ENCODE measurements around the gene MCTP2. TPM values are rescaled to one million over a fixed set of nuclear protein-coding genes. Genes with fewer than 3 reads are reported as not detected.

Gene MCTP2
- total and polyA plus RNA-seq, 10 donors: 5.6 to 205 (median 107) TPM

- H3K27me3 ChIP-seq (replicated peaks in 1 of 7): no peaks in the 10 kb centered on the region
- 25 to 49% (median 35%) methylated on average over 7 of the region's 7 CpGs for WGBS, 5 donors
- peaks cover 0 to 6% (median 0%) of the 10 kb centered on the region in 8 donors for H3K9me3 ChIP-seq
- no peaks in the 10 kb centered on the region for H3K36me3 ChIP-seq
- H3K4me1 ChIP-seq: peaks cover 0 to 68% (median 35%) of the 10 kb centered on the region in 6 donors
- TF ChIP-seq POLR2A (IDR thresholded peaks at IDR 0.05): peak in 1 of 3 donors; percentile 3
- TF ChIP-seq, protein P1, sequence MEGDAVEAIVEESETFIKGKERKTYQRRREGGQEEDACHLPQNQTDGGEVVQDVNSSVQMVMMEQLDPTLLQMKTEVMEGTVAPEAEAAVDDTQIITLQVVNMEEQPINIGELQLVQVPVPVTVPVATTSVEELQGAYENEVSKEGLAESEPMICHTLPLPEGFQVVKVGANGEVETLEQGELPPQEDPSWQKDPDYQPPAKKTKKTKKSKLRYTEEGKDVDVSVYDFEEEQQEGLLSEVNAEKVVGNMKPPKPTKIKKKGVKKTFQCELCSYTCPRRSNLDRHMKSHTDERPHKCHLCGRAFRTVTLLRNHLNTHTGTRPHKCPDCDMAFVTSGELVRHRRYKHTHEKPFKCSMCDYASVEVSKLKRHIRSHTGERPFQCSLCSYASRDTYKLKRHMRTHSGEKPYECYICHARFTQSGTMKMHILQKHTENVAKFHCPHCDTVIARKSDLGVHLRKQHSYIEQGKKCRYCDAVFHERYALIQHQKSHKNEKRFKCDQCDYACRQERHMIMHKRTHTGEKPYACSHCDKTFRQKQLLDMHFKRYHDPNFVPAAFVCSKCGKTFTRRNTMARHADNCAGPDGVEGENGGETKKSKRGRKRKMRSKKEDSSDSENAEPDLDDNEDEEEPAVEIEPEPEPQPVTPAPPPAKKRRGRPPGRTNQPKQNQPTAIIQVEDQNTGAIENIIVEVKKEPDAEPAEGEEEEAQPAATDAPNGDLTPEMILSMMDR (IDR thresholded peaks at IDR 0.05 in 8 of 11, conservative IDR thresholded peaks at IDR 0.05 in 3 of 11): no peak
- intact Hi-C loops (cut with DNase I; ENCODE audit: low total_unique reads): no loop called here
- no peak for DNase-seq
- H3K27ac ChIP-seq: peak overlapping the region in 6 of 8 donors; percentile 11 to 82 (median 62)
- H3K4me3 ChIP-seq: no peak overlapping the region
Measured at GRCh38 chr15:94272251-94272898, 41.0 kb downstream of the MCTP2 start.

GRCh38 chr15:94273826-94274225 lies 42.5 kb downstream of the MCTP2 start:
- no peaks in the 10 kb centered on the region for H3K27me3 ChIP-seq (replicated peaks in 1 of 7)
- intact Hi-C loops (cut with DNase I; ENCODE audit: low total_unique reads): no loop called here
- H3K9me3 ChIP-seq: peaks cover 0 to 6% (median 0%) of the 10 kb centered on the region in 8 donors
- 72 to 100% (median 91%) methylated on average over 1 of the region's 1 CpG for WGBS, 5 donors
- no peak overlapping the region for H3K4me3 ChIP-seq
- no peaks in the 10 kb centered on the region for H3K36me3 ChIP-seq
- TF ChIP-seq, protein P1 (IDR thresholded peaks at IDR 0.05 in 8 of 11, conservative IDR thresholded peaks at IDR 0.05 in 3 of 11): no peak
- TF ChIP-seq POLR2AphosphoS5 (IDR thresholded peaks at IDR 0.05): no peak
- no peak for TF ChIP-seq POLR2A (IDR thresholded peaks at IDR 0.05)
- H3K27ac ChIP-seq: peak overlapping the region in 3 of 8 donors; percentile 68 to 82 (median 68)
- H3K4me1 ChIP-seq: peaks cover 0 to 69% (median 34%) of the 10 kb centered on the region in 6 donors
- no peak for DNase-seq

GRCh38 chr15:94274745-94275144 lies 43.4 kb downstream of the MCTP2 start:
- intact Hi-C loops (cut with DNase I; ENCODE audit: low total_unique reads): no loop called here
- peak overlapping the region in 3 of 8 donors; percentile 68 to 82 (median 68) for H3K27ac ChIP-seq
- no peak overlapping the region for H3K4me3 ChIP-seq
- H3K36me3 ChIP-seq: no peaks in the 10 kb centered on the region
- WGBS, 5 donors: 62 to 84% (median 65%) methylated on average over 1 of the region's 1 CpG
- H3K4me1 ChIP-seq: peaks cover 0 to 70% (median 34%) of the 10 kb centered on the region in 6 donors
- H3K9me3 ChIP-seq: peaks cover 0 to 6% (median 0%) of the 10 kb centered on the region in 8 donors
- DNase-seq: no peak
- no peaks in the 10 kb centered on the region for H3K27me3 ChIP-seq (replicated peaks in 1 of 7)
- TF ChIP-seq POLR2A (IDR thresholded peaks at IDR 0.05) (no peak), POLR2AphosphoS5 (IDR thresholded peaks at IDR 0.05) (no peak)
- TF ChIP-seq, protein P1 (IDR thresholded peaks at IDR 0.05 in 8 of 11, conservative IDR thresholded peaks at IDR 0.05 in 3 of 11): no peak

DNA sequence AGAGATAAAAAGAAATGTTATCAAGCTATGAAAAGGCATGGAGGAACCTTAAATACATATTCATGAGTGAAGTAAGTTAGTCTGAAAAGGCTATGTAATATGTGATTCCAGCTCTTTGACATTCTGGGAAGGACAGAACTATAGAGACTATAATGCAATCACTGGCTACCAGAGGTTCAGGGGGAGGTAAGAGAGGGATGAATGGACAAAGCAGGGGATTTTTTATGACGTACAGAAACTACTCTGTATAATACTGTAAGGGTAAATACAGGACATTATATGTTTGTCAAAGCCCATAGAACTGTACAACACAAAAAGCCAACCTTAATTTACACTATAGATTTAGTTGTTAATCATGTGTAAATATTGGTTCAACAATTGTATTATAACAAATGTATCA lies 46.1 kb downstream of the MCTP2 start:
- no peak for DNase-seq
- intact Hi-C loops (cut with DNase I; ENCODE audit: low total_unique reads): no loop called here
- no peak for TF ChIP-seq POLR2A (IDR thresholded peaks at IDR 0.05)
- TF ChIP-seq, protein P1 (IDR thresholded peaks at IDR 0.05 in 8 of 11, conservative IDR thresholded peaks at IDR 0.05 in 3 of 11): no peak
- TF ChIP-seq POLR2AphosphoS5 (IDR thresholded peaks at IDR 0.05): no peak
- Histone ChIP-seq H3K27me3 (replicated peaks in 1 of 7) (no peaks in the 10 kb centered on the region), H3K4me1 (peaks cover 0 to 57% (median 16%) of the 10 kb centered on the region in 6 donors), H3K9me3 (peaks cover 0 to 18% (median 10%) of the 10 kb centered on the region in 8 donors), H3K36me3 (peaks cover 0 to 14% (median 2%) of the 10 kb centered on the region in 6 donors), H3K4me3 (no peak overlapping the region), H3K27ac (no peak overlapping the region)
- 67 to 92% (median 76%) methylated on average over 1 of the region's 1 CpG for WGBS, 5 donors

All from spleen (tissue), 11 donors.